ENCODE results near the gene MISP3.

Gene MISP3

GRCh38 chr19:14088634-14089411 lies 16.2 kb downstream of the MISP3 start:
- TF ChIP-seq TAF1 (IDR thresholded peaks at IDR 0.05; ENCODE audit: borderline replicate concordance, insufficient read depth, low read length) (no peak), REST (IDR thresholded peaks at IDR 0.05; ENCODE audit: insufficient read depth in 1 of 2, low read depth in 2 of 2, low read length in 2 of 2) (no peak), SIN3A (IDR thresholded peaks at IDR 0.05; ENCODE audit: borderline replicate concordance, insufficient read depth, low read length) (no peak), FOXP2 (optimal IDR thresholded peaks at IDR 0.05; ENCODE audit: borderline replicate concordance, extremely low read depth, extremely low read length, insufficient read depth) (no peak), POLR2AphosphoS5 (IDR thresholded peaks at IDR 0.05; ENCODE audit: low read depth, low read length) (no peak)

- TF ChIP-seq TAF1 (IDR thresholded peaks at IDR 0.05; ENCODE audit: borderline replicate concordance, insufficient read depth, low read length) (no peak), SIN3A (IDR thresholded peaks at IDR 0.05; ENCODE audit: borderline replicate concordance, insufficient read depth, low read length) (no peak), FOXP2 (optimal IDR thresholded peaks at IDR 0.05; ENCODE audit: borderline replicate concordance, extremely low read depth, extremely low read length, insufficient read depth) (no peak), POLR2AphosphoS5 (IDR thresholded peaks at IDR 0.05; ENCODE audit: low read depth, low read length) (no peak), REST (IDR thresholded peaks at IDR 0.05; ENCODE audit: insufficient read depth in 1 of 2, low read depth in 2 of 2, low read length in 2 of 2) (no peak)
Observed at GRCh38 chr19:14089412-14089661, 16.8 kb downstream of the MISP3 start.

GRCh38 chr19:14089662-14090508 lies 17.3 kb downstream of the MISP3 start:
- TF ChIP-seq POLR2AphosphoS5 (IDR thresholded peaks at IDR 0.05; ENCODE audit: low read depth, low read length) (no peak), FOXP2 (optimal IDR thresholded peaks at IDR 0.05; ENCODE audit: borderline replicate concordance, extremely low read depth, extremely low read length, insufficient read depth) (peak; percentile 6)

- TF ChIP-seq SIN3A (IDR thresholded peaks at IDR 0.05; ENCODE audit: borderline replicate concordance, insufficient read depth, low read length) (no peak), REST (IDR thresholded peaks at IDR 0.05; ENCODE audit: insufficient read depth in 1 of 2, low read depth in 2 of 2, low read length in 2 of 2) (no peak), POLR2AphosphoS5 (IDR thresholded peaks at IDR 0.05; ENCODE audit: low read depth, low read length) (no peak), TAF1 (IDR thresholded peaks at IDR 0.05; ENCODE audit: borderline replicate concordance, insufficient read depth, low read length) (no peak), FOXP2 (optimal IDR thresholded peaks at IDR 0.05; ENCODE audit: borderline replicate concordance, extremely low read depth, extremely low read length, insufficient read depth) (no peak)
Observed at GRCh38 chr19:14090509-14091080, 18.0 kb downstream of the MISP3 start, which contains the start of gene SAMD1. Gene SAMD1, minus strand, starts transcription at chr19:14090751.

GRCh38 chr19:14091081-14091812 lies 18.7 kb downstream of the MISP3 start:
- TF ChIP-seq TAF1 (IDR thresholded peaks at IDR 0.05; ENCODE audit: borderline replicate concordance, insufficient read depth, low read length) (no peak), SIN3A (IDR thresholded peaks at IDR 0.05; ENCODE audit: borderline replicate concordance, insufficient read depth, low read length) (peak; percentile 24; the same call in 1 of the 2 replicates)
